Kidney epithelial cell (primary cell): Measurements from ENCODE around the gene TRRAP. TPM values are rescaled to one million over a fixed set of nuclear protein-coding genes. Genes with fewer than 3 reads are reported as not detected.

ENCODE experiments used
- DNase-seq: peaks from one replicate; pipeline ENCODE4 v3.0.0-alpha.2; 2010; ENCODE audit warnings: low read depth
- H3K27me3 ChIP-seq: 2 replicates; pipeline ENCODE4 v1.6.0; 2011; ENCODE audit warnings: low read length; ENCODE audit not compliant: control insufficient read depth, insufficient read depth
- H3K36me3 ChIP-seq: 2 replicates; pipeline ENCODE4 v1.5.1; 2011; ENCODE audit warnings: low read length; ENCODE audit not compliant: control insufficient read depth, insufficient read depth
- H3K4me3 ChIP-seq: 2 replicates; pipeline ENCODE4 v1.5.1; 2011; ENCODE audit warnings: low read depth, mild to moderate bottlenecking, control low read depth, low read length
- total RNA-seq: library from RNA; depleted of rRNA; stranded (reverse); fragments of >200 nt; gene quantifications from 2 replicates; pipeline ENCODE4 v1.2.3, GENCODE V29; 2015
- TF ChIP-seq, protein P1 (sequence below): IDR thresholded peaks from 2 replicates; pipeline ENCODE4 v1.5.1; 2011; ENCODE audit warnings: mild to moderate bottlenecking, moderate library complexity, low read length, control low read depth, inconsistent platforms; ENCODE audit not compliant: insufficient read depth, poor library complexity, severe bottlenecking

The TRRAP gene
- total RNA-seq, 1 donor from 2014 or later = 35.1 TPM

DNA sequence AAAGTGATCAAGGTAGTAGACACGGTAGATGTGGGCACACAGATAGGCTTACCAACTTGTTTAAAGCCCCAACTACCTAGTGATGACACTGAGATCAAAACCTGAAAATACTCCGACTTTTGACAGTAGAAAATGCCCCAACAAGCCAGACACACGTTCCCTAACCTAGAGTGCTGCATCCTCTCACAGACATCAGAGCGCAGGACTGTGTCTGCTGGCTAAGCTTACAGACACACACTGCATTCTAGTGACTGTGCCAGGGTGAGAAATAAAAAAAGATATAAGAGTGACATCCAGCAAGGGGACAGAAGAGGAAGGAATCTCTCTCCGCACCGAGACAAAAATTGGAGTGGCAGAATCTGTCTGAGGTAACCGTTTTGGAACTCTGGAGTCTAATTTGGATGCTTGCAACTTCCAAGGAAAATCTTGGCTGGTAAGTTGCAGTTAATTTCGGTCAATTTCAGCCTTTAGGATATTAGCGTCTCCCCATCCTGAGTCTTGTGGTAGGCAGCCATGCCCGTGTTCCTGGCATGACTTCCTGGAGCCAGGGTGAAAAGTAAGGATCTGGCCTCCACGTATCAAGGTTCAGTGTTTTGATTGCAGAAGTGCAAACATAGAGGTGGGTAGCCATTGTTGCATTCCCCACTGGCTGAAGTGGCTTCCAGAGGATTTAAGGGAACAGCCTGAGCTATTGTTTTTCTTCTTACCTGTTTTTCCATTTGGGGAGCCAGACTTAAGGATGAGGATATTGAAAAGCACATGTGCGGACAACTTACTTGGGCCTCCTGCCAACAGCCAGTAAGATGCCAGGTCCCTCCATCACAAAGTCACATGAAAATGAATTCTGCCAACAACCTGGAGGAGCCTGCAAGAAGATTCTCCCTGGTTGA lies 141.4 kb downstream of the TRRAP start:
- H3K36me3 ChIP-seq = no peaks in the 10 kb centered on the region
- TF ChIP-seq, protein P1, sequence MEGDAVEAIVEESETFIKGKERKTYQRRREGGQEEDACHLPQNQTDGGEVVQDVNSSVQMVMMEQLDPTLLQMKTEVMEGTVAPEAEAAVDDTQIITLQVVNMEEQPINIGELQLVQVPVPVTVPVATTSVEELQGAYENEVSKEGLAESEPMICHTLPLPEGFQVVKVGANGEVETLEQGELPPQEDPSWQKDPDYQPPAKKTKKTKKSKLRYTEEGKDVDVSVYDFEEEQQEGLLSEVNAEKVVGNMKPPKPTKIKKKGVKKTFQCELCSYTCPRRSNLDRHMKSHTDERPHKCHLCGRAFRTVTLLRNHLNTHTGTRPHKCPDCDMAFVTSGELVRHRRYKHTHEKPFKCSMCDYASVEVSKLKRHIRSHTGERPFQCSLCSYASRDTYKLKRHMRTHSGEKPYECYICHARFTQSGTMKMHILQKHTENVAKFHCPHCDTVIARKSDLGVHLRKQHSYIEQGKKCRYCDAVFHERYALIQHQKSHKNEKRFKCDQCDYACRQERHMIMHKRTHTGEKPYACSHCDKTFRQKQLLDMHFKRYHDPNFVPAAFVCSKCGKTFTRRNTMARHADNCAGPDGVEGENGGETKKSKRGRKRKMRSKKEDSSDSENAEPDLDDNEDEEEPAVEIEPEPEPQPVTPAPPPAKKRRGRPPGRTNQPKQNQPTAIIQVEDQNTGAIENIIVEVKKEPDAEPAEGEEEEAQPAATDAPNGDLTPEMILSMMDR = no peak
- no peaks in the 10 kb centered on the region for H3K27me3 ChIP-seq
- no peak for DNase-seq
- H3K4me3 ChIP-seq = no peak overlapping the region

DNA sequence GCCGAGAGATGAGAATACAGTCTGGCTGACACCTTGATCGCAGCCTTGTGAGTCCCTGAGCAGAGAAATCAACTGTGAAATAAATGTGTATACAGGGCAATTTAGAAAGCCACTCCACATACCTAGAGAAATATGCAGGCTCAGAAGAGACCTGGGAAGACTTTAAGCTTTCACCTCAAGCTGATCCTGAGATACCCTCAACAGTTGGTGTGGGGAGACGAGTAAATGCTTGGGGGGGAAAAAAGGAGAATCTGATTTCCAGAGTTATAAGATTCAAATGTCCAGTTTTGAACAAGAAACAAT lies 142.0 kb downstream of the TRRAP start:
- no peak for DNase-seq
- H3K4me3 ChIP-seq = no peak overlapping the region
- TF ChIP-seq, protein P1 = no peak
- no peaks in the 10 kb centered on the region for H3K27me3 ChIP-seq
- H3K36me3 ChIP-seq = no peaks in the 10 kb centered on the region

DNA sequence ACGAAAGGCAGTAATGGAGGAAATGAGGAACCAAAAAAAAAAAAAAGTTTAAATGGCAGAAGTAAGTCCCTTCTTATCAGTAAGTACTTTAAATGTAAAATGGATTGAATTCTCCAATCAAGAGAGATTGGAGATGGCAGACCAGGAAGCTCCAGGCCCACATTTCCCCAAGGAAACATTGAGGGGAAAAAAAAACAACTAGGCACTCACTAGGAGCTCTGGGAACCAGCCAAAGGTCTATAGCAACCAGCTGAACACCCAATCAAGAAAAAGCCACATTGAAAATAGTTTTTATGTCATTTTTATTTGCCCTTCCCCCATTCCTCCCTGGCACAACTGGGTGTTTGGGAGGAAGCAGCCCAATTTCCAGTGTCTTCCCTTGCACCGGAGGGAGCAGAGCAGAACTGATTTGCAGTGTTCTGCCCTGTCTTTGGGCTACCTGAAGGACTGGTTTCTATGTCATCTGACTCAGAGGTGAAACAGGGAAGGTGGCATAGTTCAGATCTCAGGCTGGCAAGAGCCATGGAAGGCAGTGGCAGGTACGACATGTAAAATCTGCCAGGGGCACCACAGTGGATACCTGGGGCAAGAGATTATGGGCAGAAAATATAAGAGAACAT lies 143.7 kb downstream of the TRRAP start:
- no peaks in the 10 kb centered on the region for H3K36me3 ChIP-seq
- no peak for DNase-seq
- H3K27me3 ChIP-seq = no peaks in the 10 kb centered on the region
- TF ChIP-seq, protein P1 = no peak
- H3K4me3 ChIP-seq = no peak overlapping the region

DNA sequence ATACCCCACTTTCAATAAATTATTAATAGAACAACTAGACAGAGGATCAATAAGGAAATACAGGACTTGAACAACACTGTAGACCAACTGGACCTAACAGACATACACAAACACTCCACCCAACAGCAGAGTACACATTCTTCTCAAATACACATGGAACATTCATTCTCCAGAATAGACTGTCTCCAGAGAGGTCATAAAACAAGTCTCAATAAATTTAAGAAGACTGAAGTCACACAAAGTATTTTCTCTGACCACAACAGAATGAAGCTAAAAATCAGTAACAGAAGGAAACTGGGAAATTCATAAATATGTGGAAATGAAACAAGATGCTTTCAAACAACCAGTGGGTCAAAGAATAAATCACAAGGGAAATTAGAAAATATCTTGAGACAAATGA lies 145.7 kb downstream of the TRRAP start:
- Histone ChIP-seq H3K36me3 (no peaks in the 10 kb centered on the region), H3K27me3 (no peaks in the 10 kb centered on the region), H3K4me3 (no peak overlapping the region)
- DNase-seq = no peak
- TF ChIP-seq, protein P1 = no peak

DNA sequence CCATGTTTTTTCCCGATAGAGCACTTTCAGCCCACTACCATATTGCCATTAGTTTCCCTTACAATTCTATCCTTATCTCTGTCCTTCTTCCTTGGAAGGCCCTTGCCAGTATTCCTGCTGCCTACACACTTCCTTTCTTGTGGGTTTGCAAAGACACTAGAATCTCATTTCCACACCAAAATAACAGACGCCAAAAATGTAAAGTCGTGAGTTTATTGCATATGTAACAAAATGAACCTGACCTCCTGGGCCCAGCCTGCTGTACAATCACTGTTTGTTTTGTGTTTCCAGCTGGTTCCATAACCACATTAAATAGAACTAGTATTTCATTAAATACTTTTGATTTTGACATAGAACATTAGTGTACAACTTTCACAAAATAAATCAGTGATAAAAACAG lies 148.9 kb downstream of the TRRAP start:
- H3K36me3 ChIP-seq = peaks cover 4% of the 10 kb centered on the region
- no peaks in the 10 kb centered on the region for H3K27me3 ChIP-seq
- H3K4me3 ChIP-seq = no peak overlapping the region
- DNase-seq = no peak
- TF ChIP-seq, protein P1 = no peak
